HepG2 (cell line): ENCODE data around the gene ZBTB7C. TPM values are rescaled to one million over a fixed set of nuclear protein-coding genes. Genes with fewer than 3 reads are reported as not detected.

Source experiments
- ATAC-seq: fragments of 200-7000 bp; cut with Tn5 transposase; 3 replicates; pipeline ENCODE4 v1.9.1; 2020; ENCODE audit warnings: mild to moderate bottlenecking, moderate library complexity
- BruUV-seq: library from RNA; stranded (reverse); fragments of 400-500 nt; replicated peaks from 2 replicates; lab custom pipeline; 2021; lab: Mats Ljungman, UMichigan
- CTCF ChIA-PET: fragments of 300-600 bp; formaldehyde crosslinking; extraction: SDS; loops from one replicate; lab custom pipeline; 2021; ENCODE audit warnings: low total read pairs, inconsistent platforms, low intra/inter-chr PET ratio; lab: Yijun Ruan, JAX
- POLR2A ChIA-PET: fragments of 350-600 bp; sonication (Branson Sonifier 250); formaldehyde crosslinking; loops from one replicate; lab custom pipeline; 2020; ENCODE audit warnings: antibody characterized with exemption, inconsistent platforms; lab: Yijun Ruan, JAX
- DNase-seq: peaks from one replicate; pipeline ENCODE4 v3.0.0-alpha.2; 2015; ENCODE audit warnings: low spot score
- FAIRE-seq: peaks from 3 replicates; lab custom pipeline; 2011; peaks lifted over from hg19 to GRCh38; lab: Jason Lieb, UNC
- H2AFZ ChIP-seq: one replicate; pipeline ENCODE4 v1.6.1; 2011; ENCODE audit warnings: low read length, inconsistent platforms
- H3K27ac ChIP-seq: fragments of 300-600 bp; 3 replicates; pipeline ENCODE4 v1.8.0; 2011; ENCODE audit warnings: mixed run types, mild to moderate bottlenecking, mixed read lengths, low read length, inconsistent platforms; ENCODE audit not compliant: insufficient read depth; ENCODE audit errors: extremely low read length
- H3K27me3 ChIP-seq, 2 experiments: fragments of 200-600 bp in 1 of 2; 2 replicates in 1 of 2; 3 replicates in 1 of 2; pipeline versions ENCODE4 v1.6.0 to v1.8.0; 2011; ENCODE audit warnings: low read length in 2 of 2, mild to moderate bottlenecking in 2 of 2, moderate library complexity in 2 of 2, inconsistent platforms in 1 of 2; ENCODE audit not compliant: insufficient read depth in 2 of 2, control insufficient read depth in 1 of 2
- H3K36me3 ChIP-seq, 2 experiments: fragments of 200-600 bp in 1 of 2; replicated peaks in 1 of 2; 2 replicates in 1 of 2; 3 replicates in 1 of 2; pipeline versions ENCODE4 v1.5.1 to v1.8.0; 2011; ENCODE audit warnings: low read length in 2 of 2, inconsistent platforms in 1 of 2; ENCODE audit not compliant: insufficient read depth in 2 of 2, control insufficient read depth in 1 of 2
- H3K4me1 ChIP-seq: 2 replicates; pipeline ENCODE4 v1.5.1; 2012; ENCODE audit warnings: low read length, inconsistent platforms; ENCODE audit not compliant: insufficient read depth
- H3K4me2 ChIP-seq: 2 replicates; pipeline ENCODE4 v1.6.0; 2011; ENCODE audit warnings: low read depth, low read length, inconsistent platforms
- H3K4me3 ChIP-seq, 3 experiments: fragments of 200-600 bp in 1 of 3; sonication (generic), shearing (Covaris generic) in 1 of 3; replicated peaks in 1 of 3; 2 replicates each; pipeline ENCODE4 v1.5.1; 2011 to 2016; ENCODE audit warnings: low read length in 3 of 3, inconsistent platforms in 2 of 3, low read depth in 2 of 3, mild to moderate bottlenecking in 2 of 3, control low read depth in 1 of 3, mixed read lengths in 1 of 3; ENCODE audit not compliant: insufficient read depth in 1 of 3
- H3K79me2 ChIP-seq: one replicate; pipeline ENCODE4 v1.6.1; 2011; ENCODE audit warnings: low read length, inconsistent platforms; ENCODE audit not compliant: insufficient read depth
- H3K9ac ChIP-seq: 2 replicates; pipeline ENCODE4 v1.6.0; 2011; ENCODE audit warnings: mild to moderate bottlenecking, low read depth, low read length, inconsistent platforms; ENCODE audit not compliant: insufficient read depth
- H3K9me3 ChIP-seq: 2 replicates; pipeline ENCODE4 v1.5.1; 2012; ENCODE audit warnings: mild to moderate bottlenecking, low read length
- H4K20me1 ChIP-seq: 2 replicates; pipeline ENCODE4 v1.6.0; 2011; ENCODE audit warnings: inconsistent platforms, mild to moderate bottlenecking, low read length, moderate library complexity; ENCODE audit not compliant: insufficient read depth
- CAMTA2 ChIP-seq: sonication (generic); formaldehyde crosslinking; IDR thresholded peaks from 2 replicates; pipeline ENCODE4 v1.4.0; 2020; ENCODE audit warnings: mild to moderate bottlenecking, missing genetic modification reagents, borderline replicate concordance
- CHD4 ChIP-seq: fragments of 200-600 bp; sonication (generic); IDR thresholded peaks from 2 replicates; pipeline ENCODE4 v1.7.0; 2017; ENCODE audit warnings: mild to moderate bottlenecking, low read length, borderline replicate concordance
- JARID2 ChIP-seq: sonication (generic); formaldehyde crosslinking; IDR thresholded peaks from 2 replicates; pipeline ENCODE4 v1.8.1; 2023; ENCODE audit warnings: missing genetic modification reagents, inconsistent platforms; ENCODE audit not compliant: insufficient replicate concordance
- JUNB ChIP-seq: sonication (generic); formaldehyde crosslinking; IDR thresholded peaks from 2 replicates; pipeline ENCODE4 v1.8.0; 2022; ENCODE audit warnings: missing genetic modification reagents, mild to moderate bottlenecking, borderline replicate concordance
- KMT2A ChIP-seq: sonication (generic); formaldehyde crosslinking; IDR thresholded peaks from 2 replicates; pipeline ENCODE4 v1.4.0; 2020; ENCODE audit warnings: missing genetic modification reagents
- MYPOP ChIP-seq: sonication (generic); formaldehyde crosslinking; IDR thresholded peaks from 2 replicates; pipeline ENCODE4 v1.8.1; 2023; ENCODE audit warnings: mild to moderate bottlenecking, moderate library complexity, missing genetic modification reagents
- NR1H2 ChIP-seq: sonication (generic); formaldehyde crosslinking; IDR thresholded peaks from 2 replicates; pipeline ENCODE4 v1.8.1; 2022; ENCODE audit warnings: low read depth, missing genetic modification reagents, borderline replicate concordance
- RBFOX2 ChIP-seq: fragments of 200-400 bp; formaldehyde crosslinking; IDR thresholded peaks from 2 replicates; pipeline ENCODE4 v1.6.1; 2017; ENCODE audit warnings: low read depth, mild to moderate bottlenecking, low read length
- SIX1 ChIP-seq: sonication (generic); formaldehyde crosslinking; IDR thresholded peaks from 2 replicates; pipeline ENCODE4 v1.4.0; 2020; ENCODE audit warnings: missing genetic modification reagents, borderline replicate concordance
- SMYD3 ChIP-seq: sonication (generic); formaldehyde crosslinking; IDR thresholded peaks from 2 replicates; pipeline ENCODE4 v1.8.1; 2023; ENCODE audit warnings: mild to moderate bottlenecking, missing genetic modification reagents
- YEATS4 ChIP-seq: sonication (generic); formaldehyde crosslinking; IDR thresholded peaks from 2 replicates; pipeline ENCODE4 v1.4.0; 2020; ENCODE audit warnings: missing genetic modification reagents, borderline replicate concordance
- ZIK1 ChIP-seq: sonication (generic); formaldehyde crosslinking; IDR thresholded peaks from 2 replicates; pipeline ENCODE4 v1.5.0; 2020; ENCODE audit warnings: mild to moderate bottlenecking, low read depth, missing genetic modification reagents, borderline replicate concordance
- ZNF274 ChIP-seq: sonication (generic); formaldehyde crosslinking; IDR thresholded peaks from 2 replicates; pipeline ENCODE4 v1.5.1; 2020; ENCODE audit warnings: mild to moderate bottlenecking, missing genetic modification reagents
- ZNF292 ChIP-seq: sonication (generic); formaldehyde crosslinking; IDR thresholded peaks from 2 replicates; pipeline ENCODE4 v1.8.1; 2022; ENCODE audit warnings: mild to moderate bottlenecking, low read depth, missing genetic modification reagents, borderline replicate concordance
- ZNF362 ChIP-seq: sonication (generic); formaldehyde crosslinking; IDR thresholded peaks from 2 replicates; pipeline ENCODE4 v1.4.0; 2020; ENCODE audit warnings: missing genetic modification reagents, mild to moderate bottlenecking, borderline replicate concordance
- ZNF552 ChIP-seq: sonication (generic); formaldehyde crosslinking; IDR thresholded peaks from 2 replicates; pipeline ENCODE4 v1.9.0; 2022; ENCODE audit warnings: missing genetic modification reagents, mild to moderate bottlenecking, borderline replicate concordance
- ZUFSP ChIP-seq: sonication (generic); formaldehyde crosslinking; IDR thresholded peaks from 2 replicates; pipeline ENCODE4 v1.9.0; 2021; ENCODE audit warnings: missing genetic modification reagents, mild to moderate bottlenecking, borderline replicate concordance
- WGBS: methylation state at CpG from one replicate; pipeline ENCODE4 v1.1.6; 2017; ENCODE audit warnings: low lambda C conversion rate; 5-methylcytosine and 5-hydroxymethylcytosine counted together
- in situ Hi-C: cut with HindIII; loops from 2 replicates; pipeline ENCODE4 v1.10.0; 2017; ENCODE audit warnings: low pct_unique_long_range_greater_than_20kb; ENCODE audit not compliant: extremely low pct_ligation_motif_present
- intact Hi-C: fragments of 100-400 bp; cut with micrococcal nuclease; formaldehyde crosslinking; loops from one replicate; pipeline ENCODE4 v1.10.0; 2022; ENCODE audit not compliant: unreplicated experiment
- polyA plus RNA-seq, 8 experiments: library from polyadenylated mRNA; depleted of rRNA in 3 of 8; stranded (reverse) in 7 of 8; unstranded in 1 of 8; fragments of >200 nt; fragmentation: Illumina TruSeq in 4 of 8; extraction: Trizol in 4 of 8; gene quantifications; 2 replicates each; pipeline versions ENCODE4 v1.2.1 to v1.2.3, GENCODE V29; 2011 to 2016; ENCODE audit warnings: low read depth in 4 of 8, missing spikeins in 1 of 8, mixed read lengths in 1 of 8; ENCODE audit not compliant: insufficient read depth in 1 of 8
- total RNA-seq, 5 experiments: library from RNA; depleted of rRNA; stranded (reverse); fragments of >200 nt; fragmentation: Illumina TruSeq; extraction: Trizol; gene quantifications; 2 replicates each; pipeline ENCODE4 v1.2.3, GENCODE V29; 2016; ENCODE audit warnings: low read depth in 1 of 5

ZBTB7C gene
- total and polyA plus RNA-seq, 2 of the 13 experiments (the other 11 are each of a cell fraction or from before 2014, with no cell fraction given) = 0.01 to 0.04 TPM

GRCh38 chr18:48374423-48375149 lies 34.6 kb downstream of the ZBTB7C start:
- no peaks in the 10 kb centered on the region for H3K9me3 ChIP-seq
- no TSS peak for BruUV-seq
- no peak for ATAC-seq
- POLR2A ChIA-PET = no interaction called here
- peaks cover 3 to 12% of the 10 kb centered on the region in 2 experiments; a peak in 3 of 5 replicates for H3K27me3 ChIP-seq
- H3K79me2 ChIP-seq = no peaks in the 10 kb centered on the region
- no peaks in the 10 kb centered on the region for H3K4me1 ChIP-seq
- no peak overlapping the region for H3K27ac ChIP-seq
- no peaks in the 10 kb centered on the region for H3K36me3 ChIP-seq
- H3K4me3 ChIP-seq = no peak overlapping the region
- no peak for FAIRE-seq
- in situ Hi-C loops (no loop called here), intact Hi-C loops (no loop called here)
- WGBS = 27% methylated on average over 6 of the region's 7 CpGs
- no peak for TF ChIP-seq ZNF274
- no peak for TF ChIP-seq RBFOX2
- TF ChIP-seq CHD4 = no peak
- TF ChIP-seq ZNF552 (CRISPR knock-in tag) = no peak
- no peak for TF ChIP-seq KMT2A
- no peak for TF ChIP-seq ZUFSP (CRISPR knock-in tag)
- no peak for TF ChIP-seq ZNF362 (CRISPR knock-in tag)
- TF ChIP-seq NR1H2 = no peak
- TF ChIP-seq MYPOP (CRISPR knock-in tag) = no peak
- no peak for TF ChIP-seq CAMTA2 (CRISPR knock-in tag)
- TF ChIP-seq SMYD3 (CRISPR knock-in tag) = no peak
- TF ChIP-seq ZNF292 (CRISPR knock-in tag) = no peak
- TF ChIP-seq YEATS4 (CRISPR knock-in tag) = no peak
- no peak for TF ChIP-seq JARID2 (CRISPR knock-in tag)
- no peak for TF ChIP-seq ZIK1 (CRISPR knock-in tag)
- no peak for TF ChIP-seq SIX1 (CRISPR knock-in tag)
- no peak for TF ChIP-seq JUNB (CRISPR knock-in tag)
- H4K20me1 ChIP-seq = no peaks in the 10 kb centered on the region
- CTCF ChIA-PET = no interaction called here
- no peak for DNase-seq
- H3K9ac ChIP-seq = no peak overlapping the region
- H3K4me2 ChIP-seq = no peak overlapping the region
- H2AFZ ChIP-seq = no peak overlapping the region
